ENCODE measurements around the gene LYST.

Gene LYST

GRCh38 chr1:235697508-235697907, 169.2 kb downstream of the LYST start:
- Histone ChIP-seq H3K36me3 (ENCODE audit: control insufficient read depth, low read length) (no peaks in the 10 kb centered on the region), H3K9me2 (replicated peaks; ENCODE audit: control insufficient read depth, low read length) (no peaks in the 10 kb centered on the region), H4K20me1 (ENCODE audit: control insufficient read depth, insufficient read depth, low read depth, low read length) (no peaks in the 10 kb centered on the region), H3K4me2 (ENCODE audit: low read length) (no peak overlapping the region), H3K27me3 (ENCODE audit: control insufficient read depth, low read length) (no peaks in the 10 kb centered on the region), H3K27ac (ENCODE audit: low read depth, low read length) (no peak overlapping the region), H3K9me3 (ENCODE audit: control insufficient read depth, insufficient read depth, low read length) (no peaks in the 10 kb centered on the region), H3K4me3 (ENCODE audit: low read length) (no peak overlapping the region), H3F3A (ENCODE audit: control insufficient read depth, insufficient read depth) (no peaks in the 10 kb centered on the region), H3K4me1 (ENCODE audit: control insufficient read depth, low read length) (no peaks in the 10 kb centered on the region), H3K79me2 (ENCODE audit: control insufficient read depth, low read length) (no peaks in the 10 kb centered on the region)
- no peak for TF ChIP-seq CTCF (IDR thresholded peaks at IDR 0.05; ENCODE audit: low read depth, low read length, poor library complexity, severe bottlenecking)
- TF ChIP-seq EZH2phosphoT487 (IDR thresholded peaks at IDR 0.05; ENCODE audit: borderline replicate concordance, low read length): no peak

- H3K36me3 ChIP-seq (ENCODE audit: control insufficient read depth, low read length): no peaks in the 10 kb centered on the region
- no peaks in the 10 kb centered on the region for H4K20me1 ChIP-seq (ENCODE audit: control insufficient read depth, insufficient read depth, low read depth, low read length)
- no peak for TF ChIP-seq CTCF (IDR thresholded peaks at IDR 0.05; ENCODE audit: low read depth, low read length, poor library complexity, severe bottlenecking)
- no peak for TF ChIP-seq EZH2phosphoT487 (IDR thresholded peaks at IDR 0.05; ENCODE audit: borderline replicate concordance, low read length)
- no peaks in the 10 kb centered on the region for H3K79me2 ChIP-seq (ENCODE audit: control insufficient read depth, low read length)
- H3K9me2 ChIP-seq (replicated peaks; ENCODE audit: control insufficient read depth, low read length): no peaks in the 10 kb centered on the region
- no peak overlapping the region for H3K4me2 ChIP-seq (ENCODE audit: low read length)
- H3K27me3 ChIP-seq (ENCODE audit: control insufficient read depth, low read length): no peaks in the 10 kb centered on the region
- no peak overlapping the region for H3K4me3 ChIP-seq (ENCODE audit: low read length)
- H3F3A ChIP-seq (ENCODE audit: control insufficient read depth, insufficient read depth): no peaks in the 10 kb centered on the region
- H3K9me3 ChIP-seq (ENCODE audit: control insufficient read depth, insufficient read depth, low read length): no peaks in the 10 kb centered on the region
- H3K4me1 ChIP-seq (ENCODE audit: control insufficient read depth, low read length): no peaks in the 10 kb centered on the region
- H3K27ac ChIP-seq (ENCODE audit: low read depth, low read length): no peak overlapping the region
These were observed 177.3 kb downstream of the LYST start for GRCh38 chr1:235689356-235689755.

DNA sequence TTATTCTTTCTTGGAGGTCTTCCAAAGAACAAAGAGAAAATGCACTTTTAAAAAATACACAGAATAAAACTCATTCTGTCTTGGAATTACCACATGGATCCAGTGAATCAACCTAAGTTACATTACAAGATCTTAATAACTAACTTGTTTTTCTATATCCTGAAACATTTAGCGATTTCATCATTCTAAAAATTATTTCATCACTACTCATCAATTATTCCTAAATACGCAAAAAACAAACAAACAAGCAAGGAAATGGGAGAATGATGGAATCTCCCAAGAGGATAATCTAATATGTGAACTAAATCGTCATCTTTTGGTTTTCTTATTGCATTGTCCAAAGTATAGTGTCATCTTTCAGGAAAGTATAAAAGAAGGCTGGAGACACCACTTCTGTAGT, 178.6 kb downstream of the LYST start:
- no peak for TF ChIP-seq EZH2phosphoT487 (IDR thresholded peaks at IDR 0.05; ENCODE audit: borderline replicate concordance, low read length)
- TF ChIP-seq CTCF (IDR thresholded peaks at IDR 0.05; ENCODE audit: low read depth, low read length, poor library complexity, severe bottlenecking): no peak
- Histone ChIP-seq H3K27me3 (ENCODE audit: control insufficient read depth, low read length) (no peaks in the 10 kb centered on the region), H3K4me1 (ENCODE audit: control insufficient read depth, low read length) (no peaks in the 10 kb centered on the region), H3K9me2 (replicated peaks; ENCODE audit: control insufficient read depth, low read length) (no peaks in the 10 kb centered on the region), H4K20me1 (ENCODE audit: control insufficient read depth, insufficient read depth, low read depth, low read length) (no peaks in the 10 kb centered on the region), H3K4me3 (ENCODE audit: low read length) (no peak overlapping the region), H3K79me2 (ENCODE audit: control insufficient read depth, low read length) (no peaks in the 10 kb centered on the region), H3K27ac (ENCODE audit: low read depth, low read length) (no peak overlapping the region), H3K4me2 (ENCODE audit: low read length) (no peak overlapping the region), H3F3A (ENCODE audit: control insufficient read depth, insufficient read depth) (no peaks in the 10 kb centered on the region), H3K36me3 (ENCODE audit: control insufficient read depth, low read length) (no peaks in the 10 kb centered on the region), H3K9me3 (ENCODE audit: control insufficient read depth, insufficient read depth, low read length) (no peaks in the 10 kb centered on the region)

- Histone ChIP-seq H4K20me1 (ENCODE audit: control insufficient read depth, insufficient read depth, low read depth, low read length) (no peaks in the 10 kb centered on the region), H3K4me3 (ENCODE audit: low read length) (no peak overlapping the region), H3K27me3 (ENCODE audit: control insufficient read depth, low read length) (no peaks in the 10 kb centered on the region), H3K79me2 (ENCODE audit: control insufficient read depth, low read length) (no peaks in the 10 kb centered on the region), H3K9me2 (replicated peaks; ENCODE audit: control insufficient read depth, low read length) (no peaks in the 10 kb centered on the region), H3K9me3 (ENCODE audit: control insufficient read depth, insufficient read depth, low read length) (no peaks in the 10 kb centered on the region), H3K36me3 (ENCODE audit: control insufficient read depth, low read length) (no peaks in the 10 kb centered on the region), H3K4me1 (ENCODE audit: control insufficient read depth, low read length) (no peaks in the 10 kb centered on the region), H3F3A (ENCODE audit: control insufficient read depth, insufficient read depth) (no peaks in the 10 kb centered on the region), H3K4me2 (ENCODE audit: low read length) (no peak overlapping the region), H3K27ac (ENCODE audit: low read depth, low read length) (no peak overlapping the region)
- no peak for TF ChIP-seq EZH2phosphoT487 (IDR thresholded peaks at IDR 0.05; ENCODE audit: borderline replicate concordance, low read length)
- no peak for TF ChIP-seq CTCF (IDR thresholded peaks at IDR 0.05; ENCODE audit: low read depth, low read length, poor library complexity, severe bottlenecking)
These were observed 183.1 kb downstream of the LYST start for GRCh38 chr1:235683653-235684052.

Measured in DOHH2 (cell line).